ENCODE data around the gene ANGEL2.
A peak's percentile ranks its signal among the peaks of the same experiment; 100 is the strongest.

The ANGEL2 gene

GRCh38 chr1:212949771-212950170 is 65.9 kb downstream of the ANGEL2 start (continued):
- no peak for TF ChIP-seq POU6F1 (CRISPR knock-in tag; IDR thresholded peaks at IDR 0.05; ENCODE audit: borderline replicate concordance, low read depth)
- TF ChIP-seq PPARA (CRISPR knock-in tag; IDR thresholded peaks at IDR 0.05; ENCODE audit: borderline replicate concordance) = no peak
- no peak for TF ChIP-seq ZC3H10 (CRISPR knock-in tag; IDR thresholded peaks at IDR 0.05)
- TF ChIP-seq GLIS3 (CRISPR knock-in tag; IDR thresholded peaks at IDR 0.05) = no peak
- TF ChIP-seq TCF4 (CRISPR knock-in tag; IDR thresholded peaks at IDR 0.05; ENCODE audit: borderline replicate concordance) = no peak

- no peak for ATAC-seq
- TF ChIP-seq TCF4 (CRISPR knock-in tag; IDR thresholded peaks at IDR 0.05; ENCODE audit: borderline replicate concordance) = no peak
- TF ChIP-seq ESRRG (CRISPR knock-in tag; IDR thresholded peaks at IDR 0.05) = no peak
- TF ChIP-seq SNAI2 (CRISPR knock-in tag; IDR thresholded peaks at IDR 0.05) = no peak
- no peak for TF ChIP-seq ZC3H10 (CRISPR knock-in tag; IDR thresholded peaks at IDR 0.05)
- no peak for TF ChIP-seq CREB5 (CRISPR knock-in tag; IDR thresholded peaks at IDR 0.05; ENCODE audit: low read depth)
- TF ChIP-seq CSRNP3 (CRISPR knock-in tag; IDR thresholded peaks at IDR 0.05) = no peak
These were observed 68.8 kb downstream of the ANGEL2 start for GRCh38 chr1:212946872-212947271.

GRCh38 chr1:212945463-212946160 is 70.1 kb downstream of the ANGEL2 start:
- ATAC-seq = no peak
- TF ChIP-seq POU6F1 (CRISPR knock-in tag; IDR thresholded peaks at IDR 0.05; ENCODE audit: borderline replicate concordance, low read depth) (no peak), GLIS3 (CRISPR knock-in tag; IDR thresholded peaks at IDR 0.05) (no peak), ZNF70 (CRISPR knock-in tag; IDR thresholded peaks at IDR 0.05) (peak; percentile 24; the same call in 1 of the 2 replicates), CSDC2 (CRISPR knock-in tag; IDR thresholded peaks at IDR 0.05) (no peak), PPARA (CRISPR knock-in tag; IDR thresholded peaks at IDR 0.05; ENCODE audit: borderline replicate concordance) (no peak), OSR1 (CRISPR knock-in tag; IDR thresholded peaks at IDR 0.05) (no peak), RARB (CRISPR knock-in tag; IDR thresholded peaks at IDR 0.05) (no peak)

GRCh38 chr1:212945056-212945455 is 70.6 kb downstream of the ANGEL2 start:
- ATAC-seq = no peak

More at GRCh38 chr1:212945056-212945455, 70.6 kb downstream of the ANGEL2 start:
- TF ChIP-seq CSRNP3 (CRISPR knock-in tag; IDR thresholded peaks at IDR 0.05) (no peak), SNAI2 (CRISPR knock-in tag; IDR thresholded peaks at IDR 0.05) (no peak), CSDC2 (CRISPR knock-in tag; IDR thresholded peaks at IDR 0.05) (no peak), OSR1 (CRISPR knock-in tag; IDR thresholded peaks at IDR 0.05) (no peak), PATZ1 (CRISPR knock-in tag; IDR thresholded peaks at IDR 0.05; ENCODE audit: borderline replicate concordance) (no peak), ZFP3 (CRISPR knock-in tag; IDR thresholded peaks at IDR 0.05) (no peak), GLIS3 (CRISPR knock-in tag; IDR thresholded peaks at IDR 0.05) (no peak), ARNTL (CRISPR knock-in tag; IDR thresholded peaks at IDR 0.05; ENCODE audit: borderline replicate concordance, low read depth) (no peak)
